ENCODE results near the gene UBA6.

UBA6 gene

DNA sequence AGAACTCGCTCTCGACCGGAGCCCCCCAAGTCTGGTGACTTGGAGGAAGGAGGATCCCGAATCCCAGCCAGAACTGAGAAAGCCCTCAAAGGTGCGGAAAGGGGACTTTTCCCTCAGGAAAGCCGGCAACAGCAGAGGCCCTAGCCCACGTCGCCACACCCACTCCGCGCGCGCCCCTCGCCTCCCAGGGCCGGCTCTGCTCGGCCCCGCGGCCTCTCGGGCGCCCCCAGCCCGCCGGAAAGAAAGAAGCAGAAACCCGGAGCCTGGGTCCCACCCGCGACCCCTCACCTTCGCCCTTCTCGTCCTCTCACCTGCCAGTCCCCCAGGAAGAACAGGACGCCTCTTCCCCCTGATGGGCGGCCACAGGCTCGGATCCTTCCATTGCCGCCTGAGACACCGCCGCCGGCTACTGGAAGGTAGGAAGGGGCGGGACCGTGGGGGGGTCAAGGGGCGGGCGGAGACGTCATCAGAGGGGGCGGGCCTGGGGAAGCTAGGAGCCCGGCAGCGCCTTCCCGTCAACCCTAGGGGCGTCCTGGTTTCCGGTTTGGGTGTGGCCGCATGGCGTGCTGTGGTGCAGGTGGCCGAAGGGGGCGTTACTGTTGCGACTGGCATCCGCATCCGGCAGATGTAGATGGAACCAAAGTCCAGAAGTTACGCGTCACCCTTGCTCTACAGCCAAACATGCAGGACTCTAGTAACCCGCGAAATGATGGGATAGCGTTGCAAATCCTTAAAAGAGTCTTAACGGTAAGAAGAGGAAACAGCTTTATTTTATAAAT lies at the start of gene UBA6:
Gene UBA6, minus strand, starts transcription at position 418 of the 779 bp plus-strand sequence. Its CDS starts 36 bp downstream, at position 382.
- H3K27ac ChIP-seq, result peak within 1 kb of the TSS; percentile 77
- TF ChIP-seq ZFX (IDR thresholded peaks at IDR 0.05; ENCODE audit: borderline replicate concordance) (no peak), CTCF (IDR thresholded peaks at IDR 0.05) (peak; percentile 64)

- H3K27ac ChIP-seq, result no peak overlapping the region
- TF ChIP-seq ZFX (IDR thresholded peaks at IDR 0.05; ENCODE audit: borderline replicate concordance) (no peak), CTCF (IDR thresholded peaks at IDR 0.05) (no peak)
Observed at GRCh38 chr4:67750691-67751090, 49.7 kb upstream of the UBA6 start.

DNA sequence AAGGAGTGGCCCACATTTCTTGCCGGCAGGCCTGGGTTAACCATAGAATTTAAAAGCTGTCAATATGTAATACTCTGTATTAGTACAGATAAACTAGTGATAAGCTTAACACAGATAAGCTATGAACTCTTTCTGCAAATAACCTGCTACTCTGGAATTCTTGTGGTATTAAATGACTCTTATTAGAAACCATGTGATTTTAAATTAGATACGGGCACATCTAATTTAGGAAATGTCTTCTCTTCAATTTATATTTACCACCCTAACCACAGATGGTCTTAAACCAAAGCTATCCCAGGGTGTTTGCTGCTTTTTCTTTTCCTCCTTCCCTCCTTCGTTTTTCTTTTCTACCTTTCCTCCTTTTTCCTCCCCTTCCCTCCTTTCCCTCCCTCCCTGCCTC lies 48.3 kb upstream of the UBA6 start:
- no peak overlapping the region for H3K27ac ChIP-seq
- TF ChIP-seq ZFX (IDR thresholded peaks at IDR 0.05; ENCODE audit: borderline replicate concordance) (no peak), CTCF (IDR thresholded peaks at IDR 0.05) (no peak)

- H3K27ac ChIP-seq, result no peak overlapping the region
- TF ChIP-seq ZFX (IDR thresholded peaks at IDR 0.05; ENCODE audit: borderline replicate concordance) (no peak), CTCF (IDR thresholded peaks at IDR 0.05) (peak; percentile 84)
Observed at GRCh38 chr4:67746797-67747495, 46.0 kb upstream of the UBA6 start.

DNA sequence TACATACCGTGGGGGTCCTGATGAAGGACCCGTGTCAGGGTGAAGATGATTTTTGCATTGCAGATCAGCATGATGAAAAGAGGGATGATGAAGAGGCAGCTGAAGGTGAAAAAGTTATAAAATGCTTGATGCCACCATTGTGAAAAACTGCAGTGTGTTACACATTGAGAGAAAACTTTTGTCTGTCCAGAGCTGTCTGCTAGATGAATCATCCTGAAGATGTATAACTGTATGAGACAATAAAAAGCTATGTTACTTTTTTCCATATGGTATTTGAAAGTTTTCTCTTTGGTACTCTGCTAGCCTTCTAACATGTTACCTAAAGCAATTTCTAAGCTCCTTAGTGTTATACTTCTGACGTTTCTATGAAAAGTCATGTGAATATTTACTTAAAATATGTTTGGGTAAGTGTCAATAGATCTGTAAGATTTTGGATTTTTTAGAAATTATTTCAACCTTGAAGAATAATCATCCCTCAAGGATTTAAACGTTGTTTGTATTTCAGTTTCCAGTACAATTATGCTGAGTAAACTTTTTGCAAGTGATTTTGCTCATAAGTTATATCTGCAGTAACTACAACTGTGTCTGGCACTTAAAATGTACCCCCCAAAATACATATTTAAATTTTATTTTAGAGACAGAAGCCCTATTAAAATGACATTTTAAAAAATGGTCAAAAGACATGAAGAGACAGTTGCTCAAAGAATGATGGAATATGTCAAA lies 43.8 kb upstream of the UBA6 start:
- no peak overlapping the region for H3K27ac ChIP-seq
- no peak for TF ChIP-seq CTCF (IDR thresholded peaks at IDR 0.05)
- no peak for TF ChIP-seq ZFX (IDR thresholded peaks at IDR 0.05; ENCODE audit: borderline replicate concordance)

- no peak for TF ChIP-seq CTCF (IDR thresholded peaks at IDR 0.05)
- TF ChIP-seq ZFX (IDR thresholded peaks at IDR 0.05; ENCODE audit: borderline replicate concordance), result no peak
- no peak overlapping the region for H3K27ac ChIP-seq
Observed at GRCh38 chr4:67743194-67743593, 42.2 kb upstream of the UBA6 start.
